HG02623 (cell line): Measurements from ENCODE around the gene PDE5A.

Source experiments
- ATAC-seq: cut with Tn5 transposase; IDR thresholded peaks from one replicate; pipeline ENCODE4 v1.9.1; 2021; ENCODE audit warnings: moderate library complexity; ENCODE audit not compliant: unreplicated experiment

PDE5A gene

GRCh38 chr4:119525005-119525749 lies 103.4 kb downstream of the PDE5A start:
- ATAC-seq = no peak

DNA sequence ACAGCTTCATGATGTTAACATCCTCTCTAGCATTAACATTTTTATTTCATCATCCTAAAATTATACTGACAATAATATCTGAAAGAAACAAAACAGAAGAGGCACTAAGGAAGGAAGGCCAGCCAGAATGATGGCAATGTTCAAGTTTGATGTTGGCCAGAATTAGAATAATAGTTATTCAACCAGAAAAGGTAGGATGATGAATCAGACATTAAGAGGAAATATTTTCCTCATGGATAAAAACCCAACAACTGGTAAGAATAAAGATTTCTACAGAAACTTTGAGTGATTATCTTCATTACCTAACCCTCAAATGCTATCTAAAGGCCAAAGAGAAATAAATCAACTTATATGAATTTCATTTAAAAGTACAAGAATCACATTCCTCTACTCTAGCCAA lies 105.2 kb downstream of the PDE5A start:
- ATAC-seq = no peak

DNA sequence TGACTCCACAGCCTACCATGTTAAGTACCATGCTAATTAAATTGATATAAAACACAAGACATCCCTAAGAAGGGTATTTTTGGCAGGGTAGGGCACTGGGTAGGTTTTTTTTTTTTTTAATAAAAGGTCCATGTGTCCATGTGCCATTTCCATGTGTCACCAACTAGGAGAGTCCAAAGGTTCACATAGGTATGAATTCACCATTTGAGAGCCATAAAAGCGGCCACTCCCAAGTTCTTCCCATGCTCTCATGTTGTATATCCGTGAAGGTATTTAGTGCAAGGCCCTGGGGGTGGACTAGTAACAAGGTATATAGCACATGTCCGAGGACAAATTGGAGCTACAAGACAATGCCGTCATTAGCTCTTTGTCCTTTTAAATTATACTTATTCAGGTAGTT lies 107.3 kb downstream of the PDE5A start:
- ATAC-seq = no peak

DNA sequence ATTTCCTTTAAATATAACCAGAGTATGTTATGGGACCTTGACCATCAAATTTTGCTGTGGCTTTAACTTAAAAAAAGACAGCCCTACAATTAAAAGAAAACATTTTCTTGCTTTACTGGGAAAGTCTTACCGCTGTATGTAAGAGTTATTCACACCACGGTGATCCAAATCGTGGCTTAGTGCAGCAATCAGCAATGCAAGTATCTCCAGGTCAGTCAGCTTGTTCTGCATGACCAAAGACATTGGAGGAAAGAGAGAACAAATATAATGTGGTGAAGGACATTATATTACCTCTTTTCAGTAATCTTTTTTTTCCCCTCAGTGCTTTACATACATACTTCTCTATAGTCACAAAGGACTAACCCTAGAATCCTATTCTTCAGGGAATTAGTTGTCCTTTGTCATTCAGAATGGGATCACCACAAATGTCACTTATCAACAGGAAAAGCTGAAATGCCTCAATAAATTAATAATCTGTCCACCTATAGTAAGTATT lies 109.6 kb downstream of the PDE5A start:
- no peak for ATAC-seq

DNA sequence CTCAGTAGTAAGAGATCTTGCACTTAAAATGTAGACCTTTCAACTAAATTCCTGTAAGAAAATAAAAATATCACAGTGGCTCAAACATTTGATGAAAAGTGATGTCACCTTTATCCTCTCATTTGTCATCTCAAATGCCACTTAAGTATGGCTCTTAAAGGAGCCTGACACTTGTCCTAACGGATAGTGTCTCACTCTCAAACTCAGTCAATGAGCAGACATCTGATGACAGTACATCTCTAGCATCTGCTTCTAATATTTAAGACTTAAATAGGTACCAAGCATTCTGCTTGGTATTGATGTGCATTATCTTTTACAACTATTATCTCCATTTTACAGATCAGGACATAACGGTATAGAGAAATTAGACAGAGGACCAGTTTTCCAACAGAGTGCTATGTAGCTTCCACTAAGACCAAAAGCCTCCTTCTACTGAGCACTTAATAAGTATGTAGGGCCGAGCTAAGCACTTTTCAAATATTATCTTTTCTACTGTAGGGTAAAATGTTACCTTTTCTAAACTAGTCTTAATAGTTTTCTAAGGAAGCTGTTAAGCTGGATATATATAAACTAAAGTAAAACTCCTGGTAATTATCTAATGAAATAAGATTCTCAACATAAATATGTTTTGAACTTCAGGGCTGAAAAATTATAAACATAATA lies 110.2 kb downstream of the PDE5A start:
- no peak for ATAC-seq

DNA sequence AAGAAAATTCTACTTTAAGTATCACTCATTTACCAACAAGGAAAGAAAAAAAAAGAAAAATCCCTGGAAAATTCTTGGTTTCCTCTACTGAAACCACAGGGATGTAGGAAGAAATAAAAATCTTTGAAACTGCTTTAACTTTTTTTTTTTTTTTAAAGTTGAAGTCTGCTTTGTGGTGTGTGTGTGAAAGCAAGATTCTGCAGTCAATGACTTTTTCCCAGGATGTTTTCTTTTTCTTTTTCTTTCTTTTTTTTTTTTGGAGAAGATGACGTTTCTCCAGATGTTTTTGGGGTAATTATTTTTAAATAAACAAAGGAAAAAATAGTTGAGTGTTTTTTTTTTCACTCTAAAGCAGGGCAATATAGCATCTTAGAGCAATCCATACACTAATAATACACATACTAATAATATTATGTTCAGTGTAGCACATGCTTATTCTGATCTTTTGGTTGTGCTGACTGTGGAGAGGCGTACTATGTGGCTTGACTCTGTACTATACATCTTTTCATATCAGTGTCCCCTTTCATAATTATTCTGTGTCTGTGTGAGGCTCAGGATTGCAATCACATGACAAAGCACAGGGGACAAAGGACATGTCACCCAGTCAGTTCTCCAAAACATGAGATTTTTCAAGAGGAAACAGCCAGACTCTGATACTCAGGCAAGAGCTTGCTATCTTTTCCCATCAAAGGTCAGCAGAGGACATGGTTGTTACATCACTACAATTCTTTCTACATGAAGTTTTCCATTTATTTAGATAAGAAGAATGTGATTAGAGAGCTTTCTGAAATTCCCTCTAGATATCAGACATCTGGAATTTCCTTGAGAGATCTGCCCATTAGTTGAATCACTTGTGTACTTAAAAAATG lies 111.0 kb downstream of the PDE5A start:
- no peak for ATAC-seq

- ATAC-seq = no peak
These were observed 116.2 kb downstream of the PDE5A start for GRCh38 chr4:119512398-119512797.

DNA sequence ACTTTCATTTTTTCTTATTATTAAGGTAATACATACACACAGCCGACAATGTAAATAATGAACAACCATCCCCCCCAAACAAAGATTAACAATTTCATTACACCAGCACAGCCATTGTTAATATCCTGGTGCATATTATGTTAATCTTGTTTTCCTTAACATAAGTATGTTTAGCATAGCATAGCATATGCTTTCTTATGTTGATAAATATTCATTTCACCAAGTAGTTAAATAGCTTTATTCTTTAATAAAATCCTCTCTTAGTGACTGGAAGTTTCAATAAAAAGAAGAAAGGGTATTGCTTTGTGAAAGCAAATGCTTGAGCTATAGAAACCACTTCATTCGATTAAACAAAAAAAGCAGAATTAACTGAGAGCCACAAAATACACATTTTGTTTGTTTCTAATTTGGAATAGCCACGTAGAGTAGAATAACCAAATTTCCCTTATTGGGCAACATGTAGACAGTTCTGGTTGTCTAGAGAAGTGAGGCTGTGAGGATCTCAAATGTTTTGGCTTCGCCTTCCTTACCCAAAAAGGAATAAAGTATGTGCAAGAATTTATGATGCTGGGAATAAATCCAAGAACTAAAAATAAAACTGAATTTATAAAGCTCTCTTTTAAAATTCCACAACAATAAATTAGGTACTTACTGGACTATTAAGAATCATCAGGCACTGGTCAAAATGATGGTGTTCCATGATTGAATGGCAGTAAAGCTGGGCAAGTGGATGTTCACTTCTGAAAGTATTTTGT lies 118.0 kb downstream of the PDE5A start:
- ATAC-seq = no peak

DNA sequence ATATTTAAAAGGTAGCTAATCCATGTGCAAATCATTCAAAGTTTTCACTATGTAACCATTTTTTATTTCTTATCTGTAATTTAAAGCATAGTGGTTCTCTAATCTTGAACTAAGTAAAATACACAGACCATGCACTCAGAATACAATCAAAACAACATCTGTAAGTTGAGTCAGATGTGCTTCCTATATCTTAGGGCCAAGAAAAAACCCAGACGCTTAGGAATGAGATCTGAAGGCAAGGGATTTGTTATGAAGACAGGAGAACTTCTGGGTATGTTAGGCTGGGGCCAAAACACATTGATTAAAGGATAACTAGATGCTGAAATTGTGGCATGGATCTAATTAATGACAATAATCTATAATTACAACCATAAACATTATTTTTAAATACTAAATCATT lies 120.3 kb downstream of the PDE5A start:
- ATAC-seq = no peak

GRCh38 chr4:119506806-119507205 lies 121.8 kb downstream of the PDE5A start:
- ATAC-seq = no peak

DNA sequence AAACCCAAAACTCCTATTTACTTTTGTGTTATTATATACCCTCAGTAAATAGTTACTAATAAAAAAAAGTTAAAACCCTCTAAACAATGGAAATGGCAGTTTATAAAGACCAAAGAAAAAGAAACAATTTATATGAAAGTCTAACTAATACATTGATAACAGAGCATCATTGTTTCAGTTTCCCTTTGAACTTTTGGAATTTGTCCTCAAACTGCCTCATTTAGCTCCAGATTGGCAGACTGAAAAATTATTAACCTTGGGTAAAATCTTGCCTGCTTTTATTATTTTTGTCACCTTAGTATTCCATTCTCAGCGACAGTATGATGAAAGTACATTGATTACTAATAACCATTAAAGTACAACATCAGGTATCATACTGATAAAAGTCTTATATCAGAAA lies 124.0 kb downstream of the PDE5A start:
- no peak for ATAC-seq

DNA sequence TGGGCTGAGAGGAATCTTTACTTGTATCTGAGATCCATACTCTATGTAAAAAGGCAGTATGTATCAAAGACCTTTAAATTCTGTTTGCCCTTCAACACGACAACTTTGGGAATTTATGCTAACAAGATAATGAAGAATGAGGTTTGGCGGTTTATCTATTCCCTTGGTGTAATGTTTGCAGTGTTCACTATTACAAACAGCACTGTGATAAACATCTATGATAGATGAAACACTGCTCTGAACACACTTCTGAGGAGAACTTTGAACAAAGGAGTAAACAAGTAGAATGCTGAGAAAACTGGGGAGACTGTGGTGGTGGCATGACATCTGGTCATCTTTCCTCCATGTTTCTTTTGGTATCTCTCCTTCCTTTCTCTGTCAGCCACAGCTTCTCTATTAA lies 126.9 kb downstream of the PDE5A start:
- no peak for ATAC-seq

DNA sequence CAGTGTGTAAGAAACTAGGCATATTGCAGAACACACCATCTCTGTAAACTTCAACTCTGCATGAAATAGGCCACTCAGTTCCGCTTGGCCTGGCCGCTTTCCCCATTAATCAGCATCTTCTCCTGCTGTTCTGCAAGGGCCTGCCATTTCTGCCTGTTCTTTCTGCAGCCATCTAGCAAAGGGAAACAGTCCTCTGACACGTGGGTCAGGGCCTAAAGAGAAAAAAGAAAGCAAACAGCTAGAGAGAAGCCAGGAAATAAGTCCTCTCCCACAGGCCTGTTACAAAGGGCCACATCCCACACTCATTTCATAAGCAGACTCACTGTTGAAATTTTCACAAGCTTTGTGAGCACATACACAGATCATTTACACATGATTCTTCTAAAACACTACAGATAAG lies 130.1 kb downstream of the PDE5A start:
- ATAC-seq = no peak

DNA sequence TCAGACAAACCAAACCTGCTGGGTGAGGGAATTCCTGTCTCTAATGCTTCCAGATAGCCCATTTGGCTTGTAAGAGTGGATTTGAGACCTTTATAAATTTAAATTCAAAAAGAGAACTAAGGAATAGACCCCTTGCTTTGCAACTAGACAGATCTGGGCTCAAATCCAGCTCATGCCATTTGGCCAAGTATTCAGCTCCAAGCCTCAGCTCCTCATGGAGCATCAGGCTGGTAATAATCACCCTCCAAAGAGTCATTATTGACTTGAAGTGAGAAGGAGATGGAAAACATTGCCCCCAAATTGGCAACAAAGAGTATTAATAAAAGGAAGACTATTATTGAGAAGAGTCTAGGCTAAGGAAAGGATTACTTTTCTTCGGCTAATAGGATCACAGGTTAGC lies 134.7 kb downstream of the PDE5A start:
- no peak for ATAC-seq

- no peak for ATAC-seq
These were observed 135.2 kb downstream of the PDE5A start for GRCh38 chr4:119493419-119493818.

GRCh38 chr4:119490335-119490734 lies 138.3 kb downstream of the PDE5A start:
- ATAC-seq = no peak

DNA sequence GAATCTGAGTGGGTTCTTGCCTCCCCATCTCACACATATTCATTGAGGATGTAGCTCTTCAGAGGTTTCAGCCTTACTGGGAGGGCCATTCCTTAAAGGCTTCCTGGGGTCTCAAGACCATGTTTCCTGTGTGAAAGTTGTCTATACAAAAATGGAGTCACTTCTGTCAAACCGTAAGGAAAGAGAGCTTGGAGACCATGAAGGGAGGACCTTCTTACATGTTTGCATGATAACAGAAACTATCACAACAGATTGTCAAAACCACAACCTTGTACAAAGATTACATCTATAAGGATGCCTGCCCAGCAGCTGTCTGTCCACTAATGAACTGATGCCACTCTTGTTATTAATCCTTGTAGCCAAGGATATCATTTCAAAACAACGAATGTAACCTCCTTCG lies 139.3 kb downstream of the PDE5A start:
- no peak for ATAC-seq

DNA sequence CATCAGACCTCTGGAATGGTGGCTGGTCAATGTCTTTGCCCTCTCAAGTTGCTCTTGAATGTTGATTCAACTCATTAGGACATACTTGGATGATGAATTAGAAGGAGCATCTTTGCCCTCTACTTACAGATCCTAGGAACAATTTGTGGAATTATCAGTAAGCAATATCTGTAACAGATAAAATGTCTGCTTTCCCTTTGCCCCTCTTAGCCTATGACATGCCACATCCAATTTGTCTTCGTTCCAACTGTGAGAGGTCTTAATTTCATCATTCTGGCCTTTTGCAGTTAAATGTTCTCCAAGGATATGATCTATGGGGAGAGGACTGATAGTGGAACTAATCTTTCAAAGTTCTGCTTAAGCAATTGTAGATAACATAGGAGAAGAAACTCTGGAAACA lies 148.3 kb downstream of the PDE5A start:
- ATAC-seq = no peak

DNA sequence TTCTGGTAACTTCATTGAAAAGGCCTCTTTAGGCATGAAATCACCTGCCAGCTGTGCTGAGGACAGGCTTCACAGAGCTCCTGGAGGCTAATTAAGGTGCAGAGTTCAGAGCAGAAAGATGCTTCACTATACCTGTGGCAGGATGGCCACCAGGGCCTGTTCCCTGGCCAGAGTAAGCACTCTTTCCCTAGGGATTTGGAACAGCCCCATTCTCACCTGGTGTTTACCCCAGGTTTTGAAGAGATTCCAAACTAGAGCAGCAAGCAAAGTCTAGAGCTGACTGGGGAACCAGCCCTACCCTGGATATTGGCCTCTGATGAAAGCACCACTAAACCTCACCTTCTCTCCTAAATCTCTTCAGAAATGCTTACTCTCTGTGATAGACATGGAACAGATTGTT lies 148.8 kb downstream of the PDE5A start:
- no peak for ATAC-seq

DNA sequence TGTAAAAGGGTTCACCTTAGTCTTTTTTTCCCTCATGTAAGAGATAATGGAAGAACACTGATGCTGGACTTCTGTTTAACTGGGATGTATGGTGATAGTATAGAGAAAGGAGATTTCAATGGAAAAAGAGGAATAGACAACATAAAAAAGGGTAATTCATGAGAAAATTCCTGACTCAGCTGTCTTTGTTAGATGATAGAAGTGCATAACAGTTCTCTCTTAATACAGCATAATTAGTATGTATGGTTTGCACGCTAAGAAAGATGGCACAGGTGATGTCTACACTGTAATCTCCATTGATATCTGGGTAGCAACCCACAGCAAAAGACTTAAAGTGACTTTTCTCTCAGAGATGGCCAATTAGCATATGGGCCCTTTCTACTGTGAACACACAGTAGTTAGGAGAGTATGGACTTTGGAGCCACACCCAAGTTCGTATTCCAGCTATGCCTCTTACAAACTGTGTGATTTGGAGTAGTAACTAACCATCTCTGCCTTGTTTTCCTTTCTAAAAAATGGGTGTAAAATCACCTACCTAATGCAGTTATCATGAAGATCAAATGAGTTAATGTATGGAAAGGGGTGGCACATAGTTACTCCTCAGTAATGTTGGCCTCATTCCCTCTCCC lies 149.3 kb downstream of the PDE5A start:
- no peak for ATAC-seq
